GM11168 (cell line): ENCODE measurements around the gene AQR.

Experiments used
- in situ Hi-C: fragments of 300-500 bp; cut with MboI; formaldehyde crosslinking; loops from one replicate; pipeline ENCODE4 v1.12.0; 2022; ENCODE audit warnings: low sequenced_read_pairs; ENCODE audit not compliant: unreplicated experiment

AQR gene

DNA sequence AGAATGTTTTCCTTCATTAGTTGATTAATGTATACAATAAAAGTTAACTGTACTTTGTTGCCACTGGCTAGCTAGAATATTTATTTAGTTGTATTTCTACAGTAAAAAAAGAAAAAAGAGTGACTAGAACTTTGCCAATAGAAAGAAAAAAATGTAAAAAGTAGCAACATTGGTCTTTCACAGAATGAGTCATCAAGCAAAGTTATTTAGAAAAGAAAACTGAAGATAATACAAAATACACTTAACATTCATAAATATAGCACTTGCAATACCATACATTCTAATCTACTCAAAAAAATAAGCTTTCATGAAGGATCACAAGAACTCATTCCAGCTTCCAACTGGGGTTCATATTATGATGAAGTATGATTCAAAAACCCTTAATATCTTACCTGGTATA lies 83.4 kb downstream of the AQR start:
- in situ Hi-C loops, result no loop called here

DNA sequence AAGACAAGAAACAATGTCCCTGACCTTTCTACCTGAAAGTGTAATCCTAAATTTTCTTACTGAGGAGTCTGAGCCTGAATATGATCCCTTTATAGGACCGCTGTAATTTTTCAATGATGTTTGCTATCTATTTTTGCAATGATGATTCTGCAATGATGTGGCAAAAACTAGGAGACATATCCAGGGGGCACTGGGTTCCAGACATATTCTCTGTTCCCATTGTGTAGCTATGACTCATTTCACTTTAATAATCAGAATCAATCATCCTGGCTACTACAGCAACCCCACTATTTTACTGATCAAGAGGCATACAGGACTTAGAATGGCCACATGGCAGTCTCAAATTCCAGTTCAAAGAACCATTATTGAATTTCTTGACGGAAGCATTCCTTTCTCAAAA lies 85.9 kb downstream of the AQR start:
- in situ Hi-C loops, result no loop called here

DNA sequence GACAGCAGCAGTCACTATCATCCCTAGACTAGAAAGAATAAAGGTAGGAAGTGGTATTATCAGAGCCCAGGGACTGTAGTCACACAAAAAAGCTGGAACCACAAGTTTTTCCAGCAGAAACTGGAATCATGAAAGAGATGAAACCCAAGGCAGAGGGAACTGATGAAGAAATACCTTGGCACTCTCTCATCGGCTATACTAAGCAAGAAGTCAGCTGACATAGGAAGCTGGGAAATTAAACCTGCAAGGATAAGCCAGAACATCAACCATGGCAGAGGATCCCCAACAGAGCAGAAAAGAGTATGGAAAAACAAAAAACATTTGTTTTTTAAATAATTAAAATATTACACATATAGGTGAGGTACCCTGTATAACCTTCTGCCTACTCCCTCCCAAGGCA lies 86.5 kb downstream of the AQR start:
- in situ Hi-C loops, result no loop called here

DNA sequence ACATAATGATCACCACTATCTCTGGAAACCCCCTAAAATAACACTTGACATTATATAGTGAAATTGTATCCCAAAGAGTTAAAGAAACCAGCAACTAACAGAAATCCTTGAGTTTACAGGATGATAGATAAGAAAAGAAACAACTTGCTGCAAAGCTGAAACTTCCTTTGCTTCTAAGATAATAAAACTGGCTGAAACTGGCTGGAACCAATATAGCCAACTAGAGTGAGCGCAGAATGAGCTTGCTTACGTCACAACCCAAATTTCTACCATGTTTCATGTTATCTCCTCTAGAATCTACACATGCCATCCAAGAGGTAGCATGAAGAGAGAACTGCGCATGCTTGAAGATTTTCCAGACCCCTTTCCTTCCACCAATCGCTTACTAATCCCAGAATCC lies 90.4 kb downstream of the AQR start:
- in situ Hi-C loops, result no loop called here

DNA sequence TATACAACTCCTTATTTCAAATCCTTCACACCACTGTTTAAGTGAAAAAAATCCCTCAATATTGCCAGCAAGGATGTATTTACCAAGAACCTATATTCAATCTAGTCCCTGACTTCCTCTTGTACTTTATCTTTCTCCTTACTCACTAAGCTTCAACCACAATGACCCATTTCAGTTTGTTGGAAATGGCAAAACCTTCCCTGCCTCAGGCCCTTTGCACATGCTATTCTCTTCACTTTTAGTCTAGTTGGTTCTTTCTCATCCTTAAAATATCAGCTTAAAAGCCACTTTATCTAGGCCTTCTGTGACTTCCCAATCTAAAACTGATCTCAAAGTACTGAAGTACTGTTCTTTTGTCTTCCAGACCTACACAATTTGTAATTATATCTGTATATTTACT lies 92.9 kb downstream of the AQR start:
- in situ Hi-C loops, result no loop called here

DNA sequence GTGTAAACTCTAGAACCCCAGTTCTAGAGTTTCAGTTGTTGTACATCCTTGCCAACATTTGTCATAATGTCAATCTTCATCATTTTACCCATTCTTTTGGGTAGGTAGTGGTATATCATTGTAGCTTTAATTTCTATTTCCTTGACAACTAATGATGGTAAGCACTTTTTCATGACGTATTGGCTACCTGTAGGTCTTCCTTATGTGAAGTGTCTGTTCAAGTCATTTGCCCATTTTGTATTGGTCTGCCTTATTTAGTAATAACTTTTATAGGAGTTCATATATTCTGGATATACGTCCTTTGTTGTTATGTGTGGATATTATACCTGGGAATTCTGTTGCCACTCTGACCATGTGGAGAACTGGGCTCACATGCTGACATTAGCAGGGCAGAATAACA lies 100.4 kb downstream of the AQR start:
- in situ Hi-C loops, result no loop called here

DNA sequence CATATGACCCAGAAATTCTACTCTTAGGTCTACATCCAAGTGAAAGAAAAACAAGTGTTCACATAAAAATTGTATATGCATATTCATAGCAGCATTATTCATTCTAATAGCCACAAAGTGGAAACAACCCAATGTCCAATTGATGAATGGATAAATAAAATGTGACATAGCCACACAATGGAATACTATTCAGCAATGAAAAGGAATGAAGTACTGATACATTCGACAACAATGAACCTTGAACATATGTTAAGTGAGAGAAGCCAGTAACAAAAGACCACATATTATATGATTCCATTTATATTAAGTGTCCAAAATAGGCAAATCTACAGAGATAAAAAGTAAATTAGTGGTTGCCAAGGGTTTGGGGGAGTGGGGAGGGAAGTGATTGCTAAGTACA lies 104.0 kb downstream of the AQR start:
- in situ Hi-C loops, result no loop called here

DNA sequence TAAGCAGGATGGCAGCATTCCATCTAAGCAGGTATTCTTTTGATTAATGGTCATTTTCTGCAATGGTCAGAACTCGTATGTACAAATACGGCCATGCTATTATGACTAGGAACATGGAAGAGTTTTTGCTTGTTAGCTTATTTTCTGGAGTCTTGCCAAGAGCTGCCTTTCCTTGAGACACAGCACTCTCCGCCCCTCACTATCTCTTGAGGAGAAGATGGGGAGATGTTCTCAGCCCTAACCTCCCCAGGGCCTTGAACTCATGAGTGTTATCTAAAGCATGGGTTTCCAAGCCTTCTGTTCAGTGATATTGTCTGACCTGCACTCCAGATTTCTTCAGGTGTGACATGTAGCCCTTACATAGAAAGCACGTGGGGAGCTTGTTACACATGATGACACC lies 108.3 kb downstream of the AQR start:
- in situ Hi-C loops, result no loop called here

DNA sequence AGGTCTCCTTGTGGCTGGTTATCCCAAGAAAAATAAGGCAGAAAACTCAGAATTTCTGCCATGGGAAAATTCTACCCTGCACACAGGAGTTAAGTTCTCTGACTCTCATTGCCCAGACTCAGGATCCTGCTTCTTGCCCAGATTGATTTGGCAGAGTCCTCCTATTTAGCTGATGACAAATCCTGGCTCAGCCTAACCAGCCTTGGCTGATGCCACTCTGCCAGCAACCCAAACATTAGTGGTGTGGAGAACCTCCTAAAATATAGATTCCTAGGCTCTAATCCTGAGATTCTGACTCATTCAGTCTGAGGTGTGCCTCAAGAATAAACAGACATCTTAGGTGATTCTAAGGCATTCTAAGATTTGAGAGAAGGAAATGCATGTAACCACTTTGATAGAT lies 113.6 kb downstream of the AQR start:
- in situ Hi-C loops, result no loop called here

DNA sequence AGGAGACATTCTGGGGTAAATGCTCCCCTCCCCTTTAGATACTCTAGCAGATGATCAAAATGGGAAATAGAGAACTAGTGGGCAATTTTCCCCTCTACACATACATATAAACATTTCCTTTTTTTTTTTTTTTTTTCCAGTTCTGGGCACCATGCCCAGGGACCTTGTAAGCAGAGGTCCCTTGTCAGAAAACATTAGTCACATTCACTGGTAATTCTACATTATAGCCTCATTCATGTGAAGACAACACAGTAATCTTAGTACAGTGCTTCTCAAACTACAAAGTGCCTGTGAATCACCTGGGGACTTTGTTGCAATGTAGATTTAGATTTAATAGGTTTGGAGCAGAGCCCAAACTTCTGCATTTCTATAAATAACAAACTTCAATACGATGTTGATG lies 114.1 kb downstream of the AQR start:
- in situ Hi-C loops, result no loop called here

DNA sequence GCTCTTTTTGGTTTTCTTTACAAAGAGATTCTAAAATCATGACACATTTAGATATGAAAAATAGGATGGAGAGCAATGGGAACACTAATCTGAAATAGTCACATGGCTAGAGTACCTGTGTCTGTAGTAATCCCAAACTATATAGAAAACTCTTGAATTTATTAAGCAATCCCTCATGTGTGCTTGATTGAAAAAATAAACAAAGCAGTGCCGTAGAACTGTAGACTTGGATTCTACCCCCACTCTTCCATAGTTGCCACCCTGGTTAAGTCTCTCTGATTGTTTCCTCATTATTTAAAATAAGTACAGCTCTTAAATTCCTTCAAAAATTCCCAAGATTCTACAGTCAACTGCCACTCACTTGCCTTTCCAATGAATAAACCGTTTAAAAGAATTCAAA lies 115.3 kb downstream of the AQR start:
- in situ Hi-C loops, result no loop called here

DNA sequence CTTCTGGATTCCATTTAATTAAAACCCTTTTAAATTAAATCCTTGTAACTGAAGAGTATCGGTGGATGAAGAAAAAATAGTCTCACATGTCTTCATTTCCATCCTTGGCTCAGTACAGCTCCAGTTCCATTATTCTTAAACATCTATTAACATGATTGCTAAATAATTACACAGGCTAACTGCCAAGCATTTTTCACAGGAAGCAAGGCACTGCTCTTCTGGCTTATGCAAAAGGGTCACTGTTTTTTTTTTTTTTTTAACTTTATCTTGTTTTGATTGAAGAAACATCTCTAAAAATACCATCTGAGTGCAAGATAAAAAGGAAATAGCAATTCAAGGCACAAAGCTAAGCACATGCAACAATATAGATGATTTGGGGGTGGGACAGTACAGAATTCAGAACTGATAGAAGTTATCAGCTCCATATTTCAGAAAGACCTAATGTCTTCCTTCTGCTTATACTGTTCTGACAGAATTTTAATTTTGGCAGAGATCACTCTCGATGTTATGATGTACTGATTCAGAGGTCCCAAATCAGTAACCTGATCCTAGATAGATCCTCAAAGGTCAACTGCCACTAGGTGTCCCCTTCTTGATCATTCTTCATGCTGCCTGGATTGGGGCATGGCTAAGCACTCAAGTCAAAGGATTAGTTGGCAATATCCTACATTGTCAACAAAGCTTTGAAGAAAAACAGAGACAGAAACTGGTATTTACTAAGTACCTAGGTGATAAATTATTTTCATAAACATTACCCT lies 116.4 kb downstream of the AQR start:
- in situ Hi-C loops, result no loop called here

DNA sequence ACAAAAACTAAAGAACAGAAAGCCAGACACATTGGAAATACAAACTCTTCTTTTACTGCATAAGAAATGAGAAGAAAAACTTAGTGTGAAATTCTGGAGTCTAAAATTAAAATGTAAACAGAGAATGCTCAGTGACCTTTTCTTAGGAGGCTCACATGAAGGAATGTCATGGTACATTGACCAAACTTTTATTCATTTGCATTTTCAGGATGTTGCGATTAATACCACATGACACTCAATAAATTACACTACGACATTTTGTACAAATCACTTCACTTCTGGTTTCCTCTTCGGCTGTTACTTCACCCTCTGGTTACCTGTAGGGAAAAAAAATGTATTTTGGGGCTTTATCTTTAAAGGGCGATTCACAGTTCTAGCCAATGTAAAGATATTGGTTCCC lies 117.8 kb downstream of the AQR start:
- in situ Hi-C loops, result no loop called here

DNA sequence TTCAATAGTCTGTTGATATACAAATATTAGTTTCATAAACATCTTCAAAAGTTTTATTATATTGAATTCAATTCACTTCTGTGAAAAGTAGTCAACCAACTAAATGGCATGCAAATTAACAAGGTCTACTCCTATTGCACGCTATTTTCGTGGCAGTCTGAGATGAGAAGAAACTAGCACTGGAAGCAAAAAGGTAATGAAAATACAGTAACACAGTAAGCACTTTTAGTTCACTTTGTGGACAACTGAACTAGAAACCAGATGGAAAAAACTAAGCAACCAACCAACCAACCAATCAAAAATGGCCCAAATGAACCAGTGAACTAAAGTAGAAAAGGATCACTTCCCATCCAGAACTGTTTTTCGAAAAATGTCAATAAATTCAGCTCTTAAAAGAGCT lies 118.5 kb downstream of the AQR start:
- in situ Hi-C loops, result no loop called here

DNA sequence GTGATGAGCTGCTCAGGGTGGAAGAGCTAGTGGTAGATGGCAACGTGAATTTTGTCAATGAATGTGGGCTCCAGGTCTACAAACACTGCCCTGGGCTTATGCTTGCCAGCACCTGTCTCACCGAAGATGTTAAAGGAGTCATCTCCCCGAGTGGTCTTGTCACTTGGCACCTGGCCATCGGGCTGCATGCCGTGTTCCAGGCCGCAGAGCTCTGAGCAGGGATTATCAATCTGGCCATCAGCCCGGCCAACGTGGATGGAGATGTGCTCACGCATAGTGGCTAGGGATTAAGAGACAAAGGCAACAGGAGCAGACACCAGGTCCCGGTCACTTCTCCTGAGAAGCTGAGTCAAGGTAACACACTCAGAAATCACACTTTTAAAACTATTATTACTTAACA lies 119.4 kb downstream of the AQR start:
- in situ Hi-C loops, result no loop called here

DNA sequence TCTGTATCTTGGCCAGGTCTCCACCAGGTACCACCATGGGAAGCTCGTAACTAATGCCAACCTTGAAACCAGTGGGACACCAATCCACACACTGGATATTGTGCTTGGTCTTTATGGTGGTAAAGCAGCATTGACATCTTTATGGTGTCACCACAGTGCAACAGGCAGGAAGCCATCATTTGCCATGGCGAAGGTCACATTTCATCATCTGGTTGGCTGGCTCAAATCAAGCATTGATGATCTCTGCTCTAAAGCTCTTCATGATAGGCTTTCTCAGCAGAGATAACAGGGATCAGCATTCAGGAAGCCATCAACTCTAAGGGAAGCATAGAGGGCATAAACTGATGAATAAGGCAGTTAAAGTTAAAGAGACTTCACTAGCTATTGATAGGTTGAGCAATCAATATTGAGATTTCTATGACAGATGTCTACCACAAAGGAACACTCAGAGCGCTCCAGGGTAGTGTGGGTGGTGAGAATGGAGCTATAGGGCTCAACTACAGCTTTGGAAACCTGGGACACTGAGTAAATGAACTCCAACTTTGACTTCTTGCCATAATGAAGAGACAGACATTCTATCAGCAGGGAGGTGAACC lies 120.1 kb downstream of the AQR start:
- in situ Hi-C loops, result no loop called here

DNA sequence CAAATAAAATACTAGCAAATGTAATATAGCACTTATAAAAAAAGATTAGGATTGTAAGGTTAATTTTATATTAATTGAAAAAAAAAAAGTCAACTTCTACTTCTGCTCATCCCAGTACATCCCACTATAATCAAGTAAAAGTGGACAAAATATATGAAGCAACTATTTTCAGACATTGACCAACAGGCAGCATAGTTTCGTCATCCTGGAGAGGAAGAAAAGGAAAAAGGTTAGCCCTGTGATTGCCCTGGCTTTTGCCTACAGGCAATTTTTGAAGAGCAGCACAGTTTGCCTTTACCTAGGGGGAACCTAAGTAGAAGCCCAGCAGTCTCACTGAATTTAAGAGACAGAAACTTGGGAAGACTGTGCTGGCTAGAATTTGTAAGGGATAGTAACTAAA lies 121.9 kb downstream of the AQR start:
- in situ Hi-C loops, result no loop called here

DNA sequence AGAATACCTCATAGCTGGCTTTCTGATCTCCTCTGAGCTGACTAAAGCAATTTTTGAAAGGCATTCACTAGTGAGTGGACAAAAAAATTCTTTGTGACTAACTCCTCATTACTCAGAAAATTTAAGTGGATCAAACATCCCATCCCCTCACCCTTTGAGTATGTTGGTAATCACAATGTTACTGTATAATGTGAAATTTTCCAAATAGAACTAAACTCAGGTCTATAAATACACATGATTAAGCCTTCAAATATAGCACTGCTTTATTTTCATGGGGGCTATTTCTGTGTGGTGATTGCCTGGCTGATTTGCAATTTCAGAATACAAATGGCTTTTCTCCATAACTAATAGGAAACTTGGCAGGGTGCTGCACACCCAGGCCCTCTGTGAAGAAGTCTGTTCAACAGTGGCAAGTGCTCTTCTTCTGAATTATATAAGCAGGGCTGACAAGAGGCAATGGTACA lies 128.2 kb downstream of the AQR start:
- in situ Hi-C loops, result no loop called here

DNA sequence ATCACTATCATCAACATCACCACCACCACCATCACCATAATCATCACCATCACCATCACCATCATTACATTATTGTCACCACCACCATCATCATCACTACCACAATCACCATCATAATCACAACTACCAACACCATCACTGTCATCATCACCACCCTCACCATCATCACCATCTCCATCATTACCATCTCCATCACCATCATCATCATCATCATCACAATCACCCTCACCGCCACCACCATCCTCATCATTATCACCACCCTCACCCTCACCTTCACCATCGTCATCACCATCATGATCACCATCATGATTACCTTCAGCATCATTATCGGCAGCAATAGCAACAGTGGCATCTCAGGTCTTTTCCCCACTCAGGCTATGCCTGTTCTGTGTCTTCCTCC lies 131.3 kb downstream of the AQR start:
- in situ Hi-C loops, result no loop called here

DNA sequence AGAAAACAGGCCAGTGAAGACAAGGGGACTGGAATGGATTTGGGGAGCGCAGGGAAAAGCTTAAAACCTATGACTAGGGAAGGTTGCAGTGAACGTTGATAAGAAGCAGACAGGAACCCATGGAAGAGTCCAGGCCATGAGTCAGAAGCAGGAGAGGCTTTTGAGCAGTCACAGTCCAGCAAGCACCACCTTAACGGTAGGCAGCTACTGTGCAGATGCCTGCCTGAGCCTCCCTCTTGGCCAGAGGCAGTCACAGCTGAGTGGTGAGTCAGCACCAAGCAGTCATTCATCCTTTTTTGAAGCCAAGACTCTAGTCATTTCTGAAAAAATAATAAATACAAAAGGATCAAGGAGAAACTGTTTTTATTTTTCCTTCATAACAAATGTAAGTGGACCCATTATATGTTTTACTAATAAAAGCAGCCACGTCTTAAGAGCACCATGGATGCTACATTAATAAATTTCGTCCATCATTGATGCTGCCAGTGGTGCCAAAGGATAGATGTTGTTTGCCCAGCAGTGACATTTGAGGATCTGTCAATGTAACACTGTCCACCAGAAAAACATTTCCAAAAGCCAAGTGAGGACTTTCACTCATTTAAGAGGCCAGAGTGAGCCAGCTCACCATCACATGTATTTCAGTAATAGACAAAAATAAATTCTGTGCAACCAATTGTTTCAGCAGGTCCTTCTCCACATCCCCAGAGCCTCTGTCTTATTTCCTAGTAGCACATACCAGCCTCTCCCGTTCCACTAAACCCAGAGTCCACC lies 132.1 kb downstream of the AQR start:
- in situ Hi-C loops, result no loop called here

DNA sequence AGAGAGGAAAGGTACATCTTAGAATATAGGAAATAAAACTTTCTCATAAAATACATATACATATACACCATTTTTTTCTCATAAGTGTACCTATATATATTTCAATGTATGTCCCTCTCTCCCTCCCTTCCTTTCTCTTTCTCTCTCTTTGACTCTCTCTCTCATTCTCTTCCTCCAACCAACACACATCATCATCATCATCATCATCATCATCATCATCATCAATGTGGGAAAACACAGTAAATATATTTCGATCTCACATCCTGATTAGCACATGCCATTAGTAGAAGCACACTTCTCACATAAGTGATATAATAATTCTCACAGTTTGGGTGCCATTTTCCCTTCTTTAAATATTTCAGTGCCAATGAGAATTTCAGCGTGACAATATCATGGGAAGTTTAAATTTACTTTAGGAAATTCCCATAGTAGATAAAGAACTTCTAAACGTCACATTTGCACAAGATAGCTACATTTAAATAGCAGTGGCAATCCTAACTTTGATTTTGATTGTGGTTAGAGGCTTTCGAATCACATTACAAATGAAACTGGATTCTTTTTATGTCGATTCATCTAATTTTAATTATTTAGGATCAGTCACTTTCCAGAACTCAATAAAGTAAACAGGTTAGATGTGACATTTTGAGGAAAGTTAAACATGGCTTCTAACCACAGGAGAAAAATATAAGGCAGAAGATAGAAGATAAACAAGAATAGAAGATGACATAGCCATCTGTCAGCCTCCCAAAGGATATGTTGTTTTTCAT lies 141.2 kb downstream of the AQR start:
- in situ Hi-C loops, result no loop called here
